WTC11 (cell line): Measurements from ENCODE around the gene C4BPA.

ENCODE experiments used
- ATF3 ChIP-seq: sonication (generic); formaldehyde crosslinking; conservative IDR thresholded peaks from 2 replicates; pipeline ENCODE4 v1.8.1; 2022; ENCODE audit warnings: mild to moderate bottlenecking, missing genetic modification reagents
- CTCF ChIP-seq: fragments of 200-600 bp; IDR thresholded peaks from 2 replicates; pipeline ENCODE4 v1.8.0; 2022; ENCODE audit warnings: antibody characterized with exemption
- FOXK1 ChIP-seq: sonication (generic); formaldehyde crosslinking; IDR thresholded peaks from 2 replicates; pipeline ENCODE4 v1.8.0; 2022; ENCODE audit warnings: mild to moderate bottlenecking, moderate library complexity, missing genetic modification reagents
- FOXP1 ChIP-seq: sonication (generic); formaldehyde crosslinking; IDR thresholded peaks from 2 replicates; pipeline ENCODE4 v1.8.0; 2022; ENCODE audit warnings: missing genetic modification reagents, mild to moderate bottlenecking, moderate library complexity, borderline replicate concordance
- HMGXB4 ChIP-seq: sonication (generic); formaldehyde crosslinking; IDR thresholded peaks from 2 replicates; pipeline ENCODE4 v1.8.1; 2023; ENCODE audit warnings: mild to moderate bottlenecking, moderate library complexity, missing genetic modification reagents
- IRF2 ChIP-seq: sonication (generic); formaldehyde crosslinking; IDR thresholded peaks from 2 replicates; pipeline ENCODE4 v1.8.0; 2022; ENCODE audit warnings: low read depth, missing genetic modification reagents, borderline replicate concordance
- MYBL2 ChIP-seq: sonication (generic); formaldehyde crosslinking; IDR thresholded peaks from 2 replicates; pipeline ENCODE4 v1.8.1; 2023; ENCODE audit warnings: mild to moderate bottlenecking, moderate library complexity, missing genetic modification reagents
- NFATC4 ChIP-seq: fragments of 250-450 bp; sonication (Bioruptor Pico); IDR thresholded peaks from 2 replicates; pipeline ENCODE4 v1.9.0; 2021; ENCODE audit warnings: mild to moderate bottlenecking
- NR2C2 ChIP-seq: sonication (generic); formaldehyde crosslinking; IDR thresholded peaks from 2 replicates; pipeline ENCODE4 v1.8.0; 2022; ENCODE audit warnings: mild to moderate bottlenecking, missing genetic modification reagents
- TCF7 ChIP-seq: sonication (generic); formaldehyde crosslinking; IDR thresholded peaks from 2 replicates; pipeline ENCODE4 v1.8.0; 2022; ENCODE audit warnings: mild to moderate bottlenecking, low read depth, missing genetic modification reagents, moderate library complexity
- ZNF232 ChIP-seq: sonication (generic); formaldehyde crosslinking; IDR thresholded peaks from 2 replicates; pipeline ENCODE4 v1.8.0; 2022; ENCODE audit warnings: mild to moderate bottlenecking, missing genetic modification reagents
- ZNF317 ChIP-seq: sonication (generic); formaldehyde crosslinking; IDR thresholded peaks from 2 replicates; pipeline ENCODE4 v1.8.1; 2023; ENCODE audit warnings: low read depth, mild to moderate bottlenecking, moderate library complexity, missing genetic modification reagents, borderline replicate concordance
- ZNF512 ChIP-seq: sonication (generic); formaldehyde crosslinking; IDR thresholded peaks from 2 replicates; pipeline ENCODE4 v1.8.1; 2022; ENCODE audit warnings: missing genetic modification reagents, borderline replicate concordance

GRCh38 chr1:207139616-207140015 is 35.6 kb downstream of the C4BPA start:
- TF ChIP-seq ZNF232 (CRISPR knock-in tag) = no peak
- TF ChIP-seq CTCF = no peak
- TF ChIP-seq IRF2 (CRISPR knock-in tag) = no peak
- no peak for TF ChIP-seq FOXK1 (CRISPR knock-in tag)
- no peak for TF ChIP-seq FOXP1
- no peak for TF ChIP-seq NFATC4 (CRISPR knock-in tag)
- TF ChIP-seq HMGXB4 (CRISPR knock-in tag) = no peak
- no peak for TF ChIP-seq ZNF317 (CRISPR knock-in tag)
- no peak for TF ChIP-seq NR2C2 (CRISPR knock-in tag)
- TF ChIP-seq MYBL2 (CRISPR knock-in tag) = no peak
- no peak for TF ChIP-seq TCF7 (CRISPR knock-in tag)
- TF ChIP-seq ATF3 = no peak
- no peak for TF ChIP-seq ZNF512 (CRISPR knock-in tag)
